HL-60 (cell line): ENCODE measurements around the gene RAB28.

Experiments
- CTCF ChIP-seq: IDR thresholded peaks from one replicate; pipeline ENCODE4 v1.5.1; 2011; ENCODE audit warnings: low read length, control low read depth, inconsistent platforms; ENCODE audit not compliant: insufficient read depth
- POLR2AphosphoS5 ChIP-seq: IDR thresholded peaks from 2 replicates; pipeline ENCODE4 v1.6.1; 2012; ENCODE audit warnings: low read depth

GRCh38 chr4:13344216-13344615, 139.9 kb downstream of the RAB28 start:
- no peak for TF ChIP-seq CTCF
- TF ChIP-seq POLR2AphosphoS5, result no peak
